ENCODE measurements around the gene TUFT1.
"Not testable (repeated sequence)": the region's sequence is repeated elsewhere in the genome, so short reads cannot be mapped to it uniquely, and the experiment has no call there.

The TUFT1 gene

DNA sequence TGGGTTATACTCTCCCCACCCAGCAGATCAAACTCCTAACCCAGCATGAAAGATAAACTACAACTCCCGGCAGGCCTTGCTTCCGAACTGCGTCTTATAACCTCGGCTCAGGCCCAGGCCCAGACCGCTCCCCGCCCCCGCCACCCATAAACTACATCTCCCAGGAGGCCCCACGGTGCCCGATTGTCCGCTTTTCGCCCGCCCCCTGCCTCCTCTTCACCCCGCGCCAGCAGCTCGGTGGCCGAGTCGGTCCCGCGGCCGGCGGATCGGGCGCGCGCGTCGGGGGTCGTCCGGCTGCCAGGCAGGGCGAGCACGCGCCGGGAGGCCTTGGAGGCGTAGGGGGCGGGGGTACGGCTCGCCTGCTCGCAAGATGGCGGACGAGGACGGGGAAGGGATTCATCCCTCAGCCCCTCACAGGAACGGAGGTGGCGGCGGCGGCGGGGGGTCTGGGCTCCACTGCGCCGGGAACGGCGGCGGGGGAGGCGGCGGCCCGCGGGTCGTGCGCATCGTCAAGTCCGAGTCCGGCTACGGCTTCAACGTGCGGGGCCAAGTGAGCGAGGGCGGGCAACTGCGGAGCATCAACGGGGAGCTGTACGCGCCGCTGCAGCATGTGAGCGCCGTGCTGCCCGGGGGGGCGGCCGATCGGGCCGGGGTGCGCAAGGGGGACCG lies 71.9 kb downstream of the TUFT1 start, which contains the start of gene SNX27:
TSS of gene SNX27 (plus strand) at position 219 of the 669 bp plus-strand sequence. CDS start at position 371, 152 bp downstream.
- in situ Hi-C loops (cut with MboI; ENCODE audit: low sequenced_read_pairs), result no loop called here

DNA sequence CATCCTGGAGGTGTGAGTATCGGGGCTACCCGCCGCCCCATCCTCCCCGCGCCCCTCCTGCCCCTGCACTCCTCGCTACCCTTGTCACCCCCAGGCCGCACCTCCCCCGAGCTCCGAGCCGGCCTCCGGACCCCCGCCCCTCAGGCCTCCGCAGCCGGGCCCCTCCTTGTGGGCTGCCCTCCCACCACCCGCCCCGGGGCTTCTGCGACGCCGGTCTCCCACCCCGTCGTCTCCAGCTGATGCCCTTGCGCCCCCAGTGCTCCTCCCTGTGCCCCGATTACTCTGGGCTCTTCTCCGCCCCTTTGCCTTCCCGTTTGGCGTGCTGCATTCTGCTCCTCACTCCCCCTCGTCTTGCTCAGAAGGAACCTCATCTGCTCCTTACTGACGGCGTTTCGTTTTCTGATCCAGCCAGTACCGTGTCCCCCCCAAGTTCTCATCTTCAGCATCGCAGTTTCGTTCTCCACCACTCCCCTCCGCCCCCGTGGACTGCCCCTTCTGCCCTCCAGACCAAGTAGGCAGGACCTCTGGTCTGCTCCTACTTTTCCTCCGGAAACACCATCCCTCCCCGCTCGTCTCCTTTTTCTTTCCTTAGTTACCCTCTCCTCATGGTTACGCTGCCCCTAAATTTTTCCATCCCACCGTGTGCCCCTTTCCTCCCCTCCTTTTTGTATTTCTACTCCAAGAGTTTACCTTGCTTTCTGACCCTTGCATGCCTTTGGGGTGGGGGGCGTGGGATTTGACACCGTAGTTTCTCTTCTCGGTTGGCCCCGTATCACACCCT lies 72.6 kb downstream of the TUFT1 start:
- in situ Hi-C loops (cut with MboI; ENCODE audit: low sequenced_read_pairs), result no loop called here

GRCh38 chr1:151613282-151613780 lies 73.2 kb downstream of the TUFT1 start:
- in situ Hi-C loops (cut with MboI; ENCODE audit: low sequenced_read_pairs), result no loop called here

DNA sequence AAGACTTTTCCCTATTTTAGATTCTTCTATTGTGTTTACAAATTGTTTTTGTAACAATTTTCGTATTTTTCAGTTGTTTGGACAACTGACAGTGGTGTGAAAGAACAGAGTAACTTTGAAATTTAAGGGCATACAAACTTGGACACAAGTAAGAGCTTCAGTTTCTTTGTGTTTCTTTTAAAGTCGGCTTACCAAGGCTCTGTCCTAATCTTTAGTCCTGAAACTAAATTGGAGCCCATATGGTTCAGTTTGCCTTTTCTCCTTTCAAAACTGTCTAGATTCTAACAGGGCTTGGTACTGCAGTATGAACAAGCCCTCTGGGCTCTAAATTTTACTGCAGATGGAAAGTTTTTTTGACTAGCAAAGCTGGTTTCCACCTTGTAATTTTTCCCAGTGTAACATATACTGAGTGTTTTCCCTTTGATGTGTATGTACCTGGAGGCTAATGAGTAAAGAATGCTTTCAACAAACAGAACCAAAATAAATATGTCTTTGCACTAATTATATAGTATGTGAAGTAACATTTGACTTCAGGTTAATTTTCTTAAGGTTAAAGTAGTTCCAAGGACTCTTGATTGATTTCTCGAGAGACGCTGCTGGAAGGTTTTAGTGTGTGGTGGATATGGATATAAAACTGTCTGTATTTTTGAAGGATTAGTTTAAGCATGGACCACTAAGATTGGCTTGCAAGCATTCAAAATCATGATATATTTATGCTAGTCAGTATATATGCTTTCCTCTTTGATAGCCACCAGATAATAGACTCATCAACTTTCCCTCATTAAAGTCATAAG lies 75.8 kb downstream of the TUFT1 start:
- in situ Hi-C loops (cut with MboI; ENCODE audit: low sequenced_read_pairs), result no loop called here

- in situ Hi-C loops (cut with MboI; ENCODE audit: low sequenced_read_pairs), result no loop called here
Measured at GRCh38 chr1:151616505-151616849, 76.4 kb downstream of the TUFT1 start.

DNA sequence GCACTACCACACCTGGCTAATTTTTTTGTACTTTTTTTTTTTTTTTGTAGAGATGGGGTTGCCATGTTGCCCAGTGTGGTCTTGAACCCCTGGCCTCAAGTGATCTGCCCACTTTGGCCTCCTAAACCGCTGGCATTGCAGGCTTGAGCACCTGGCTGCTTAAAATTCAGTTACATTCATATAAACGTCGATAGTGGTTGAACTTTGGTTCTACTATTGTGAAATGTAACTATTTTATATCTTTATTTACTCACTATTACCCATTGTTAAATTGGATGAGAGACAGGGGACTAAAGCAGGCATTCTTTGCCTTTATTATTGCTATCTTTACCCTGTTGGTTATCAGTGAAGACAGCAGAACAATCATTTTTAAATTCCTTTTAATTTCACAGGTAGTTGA lies 77.9 kb downstream of the TUFT1 start:
- in situ Hi-C loops (cut with MboI; ENCODE audit: low sequenced_read_pairs), result no loop called here

GRCh38 chr1:151618470-151618869 lies 78.4 kb downstream of the TUFT1 start:
- in situ Hi-C loops (cut with MboI; ENCODE audit: low sequenced_read_pairs), result no loop called here

GRCh38 chr1:151618996-151619395 lies 78.9 kb downstream of the TUFT1 start:
- in situ Hi-C loops (cut with MboI; ENCODE audit: low sequenced_read_pairs), result not testable (repeated sequence)

DNA sequence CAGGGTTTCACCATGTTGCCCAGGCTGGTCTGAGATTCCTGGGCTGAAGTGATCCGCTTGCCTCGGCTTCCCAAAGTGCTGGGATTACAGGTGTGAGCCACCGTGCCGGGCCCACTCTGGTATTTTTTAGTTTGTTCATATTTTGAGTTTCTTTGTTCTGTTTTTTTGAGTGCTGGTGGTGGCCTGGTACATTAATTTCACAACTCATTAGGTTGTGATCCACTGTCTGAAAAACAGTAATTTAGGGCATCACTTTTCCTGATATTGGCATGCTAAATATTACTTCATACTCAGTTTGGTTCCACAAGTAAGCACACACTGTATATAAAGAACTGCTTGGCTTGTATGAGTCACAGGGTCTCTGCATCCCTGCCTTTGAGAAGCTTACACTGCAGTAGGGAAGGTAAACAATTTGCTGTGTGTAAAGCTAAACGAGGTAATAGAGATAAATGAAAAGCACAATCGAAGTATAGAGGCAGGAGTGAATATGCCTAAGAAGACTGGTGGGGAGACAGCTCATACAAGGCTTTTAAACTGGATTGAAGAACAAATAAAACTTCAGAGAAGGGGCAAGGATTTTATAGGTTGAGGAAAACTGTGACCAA lies 79.5 kb downstream of the TUFT1 start:
- in situ Hi-C loops (cut with MboI; ENCODE audit: low sequenced_read_pairs), result no loop called here

DNA sequence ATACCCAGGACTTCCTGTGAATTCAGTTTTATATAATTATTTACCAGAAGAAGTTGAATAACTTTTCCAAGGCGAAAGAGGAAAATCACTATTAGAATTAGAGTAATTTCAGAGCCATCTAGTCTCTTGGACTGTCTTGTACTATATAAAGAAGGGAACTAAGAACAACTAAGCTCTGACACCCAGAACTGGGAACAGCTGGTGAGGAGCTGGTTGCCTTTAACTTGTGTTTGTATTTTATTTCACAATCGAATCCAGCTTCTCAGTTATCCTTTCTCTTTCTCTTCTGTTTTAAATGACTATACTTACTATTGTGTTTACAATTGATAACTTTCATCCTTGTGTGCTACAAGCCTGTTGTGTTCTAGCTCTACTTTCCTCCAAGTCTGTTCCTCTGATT lies 80.2 kb downstream of the TUFT1 start:
- in situ Hi-C loops (cut with MboI; ENCODE audit: low sequenced_read_pairs), result no loop called here

DNA sequence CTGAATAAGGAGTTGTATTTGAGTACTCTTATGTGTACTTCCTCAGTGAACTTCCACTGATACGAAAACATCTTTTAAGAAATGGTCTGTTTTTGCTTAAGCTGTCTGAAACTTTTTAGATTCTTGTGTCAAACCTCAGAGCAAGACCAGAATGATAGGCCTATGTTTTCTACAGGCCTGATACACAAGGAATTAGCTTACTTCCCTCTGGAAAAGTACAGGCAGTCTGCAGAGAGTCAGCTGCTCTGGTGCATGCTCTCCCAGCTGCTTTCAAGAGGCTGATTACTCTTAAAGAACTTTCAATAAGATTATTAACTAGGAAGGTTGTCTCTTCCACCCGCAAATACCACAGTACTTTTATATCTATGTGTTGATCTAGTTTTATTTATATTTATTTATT lies 81.2 kb downstream of the TUFT1 start:
- in situ Hi-C loops (cut with MboI; ENCODE audit: low sequenced_read_pairs), result no loop called here

- in situ Hi-C loops (cut with MboI; ENCODE audit: low sequenced_read_pairs), result no loop called here
Measured at GRCh38 chr1:151624783-151625182, 84.7 kb downstream of the TUFT1 start.

DNA sequence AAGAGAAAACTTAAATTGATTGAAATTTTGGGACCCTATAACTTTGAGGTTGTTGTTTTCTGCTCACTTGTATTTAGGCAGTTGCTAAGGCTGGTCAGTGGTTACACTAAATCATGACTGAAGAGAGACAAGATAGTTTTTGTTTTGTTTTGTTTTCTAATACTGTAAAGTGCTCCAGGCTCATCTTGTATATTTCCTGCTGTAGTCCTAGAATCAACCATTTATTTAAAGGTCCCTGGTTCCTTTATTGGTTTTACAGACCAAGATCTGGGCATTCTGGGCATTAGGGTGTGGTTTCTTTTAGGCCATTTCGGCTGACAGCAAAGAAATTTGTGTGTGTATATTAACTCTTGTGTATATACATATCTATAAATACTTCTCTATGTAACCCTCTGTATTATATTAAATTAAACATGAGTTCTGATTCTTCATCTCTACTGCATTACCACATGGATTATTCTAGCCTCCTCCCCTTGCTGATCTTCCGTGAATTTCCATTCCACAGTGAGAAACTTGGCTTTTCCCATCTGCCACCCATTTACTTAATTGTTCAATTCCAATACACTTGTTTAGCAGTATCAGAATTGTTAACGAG lies 86.7 kb downstream of the TUFT1 start:
- in situ Hi-C loops (cut with MboI; ENCODE audit: low sequenced_read_pairs), result no loop called here

DNA sequence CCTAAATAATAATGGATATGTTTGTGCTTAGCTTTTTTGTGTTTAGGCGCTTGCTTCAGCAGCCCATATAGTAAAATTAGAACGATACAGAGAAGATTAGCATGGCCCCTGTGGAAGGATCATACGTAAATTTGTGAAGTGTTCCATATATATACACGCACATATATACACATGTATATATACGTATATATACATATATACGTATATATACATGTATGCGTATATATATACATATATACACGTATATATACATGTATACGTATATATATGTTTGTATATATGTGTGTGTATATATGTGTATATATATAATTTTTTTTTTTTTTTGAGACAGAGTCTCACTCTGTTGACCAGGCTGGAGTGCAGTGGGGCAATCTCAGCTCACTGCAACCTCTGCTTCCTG lies 89.2 kb downstream of the TUFT1 start:
- in situ Hi-C loops (cut with MboI; ENCODE audit: low sequenced_read_pairs), result no loop called here

All from HL-60/S4 treated with phorbol 12-myristate 13-acetate at 8.2 ng/mL for 4 days and 3 days (cell line).